Measurements from ENCODE around the gene VPS9D1. TPM values are rescaled to one million over a fixed set of nuclear protein-coding genes. Genes with fewer than 3 reads are reported as not detected.

Gene VPS9D1
- total and polyA plus RNA-seq, 2 experiments from 2014 or later = 4.8 to 19.5 TPM

- H3K4me2 ChIP-seq (ENCODE audit: unreplicated experiment) = no peak overlapping the region
- no peaks in the 10 kb centered on the region for H3K27me3 ChIP-seq (replicated peaks; ENCODE audit: insufficient read depth)
- WGBS, 2 experiments (ENCODE audit: low coverage in 1 of 2, low lambda C conversion rate in 2 of 2, missing lambda C conversion rate in 2 of 2) = 92 to 93% methylated on average over 9 of the region's 9 CpGs
- no peak overlapping the region for H2AFZ ChIP-seq
- no peaks in the 10 kb centered on the region for H3K9me3 ChIP-seq (ENCODE audit: low read depth)
- no peak overlapping the region for H3K27ac ChIP-seq
- peaks cover under 1% of the 10 kb centered on the region; the same call in 1 of the 2 replicates for H3K79me2 ChIP-seq (ENCODE audit: insufficient read depth)
- no peaks in the 10 kb centered on the region for H3K4me1 ChIP-seq (ENCODE audit: insufficient read depth)
- in situ Hi-C loops (cut with MboI) = no loop called here
- no peak for TF ChIP-seq EZH2phosphoT487 (IDR thresholded peaks at IDR 0.05; ENCODE audit: insufficient read depth, low read depth)
- no peak for TF ChIP-seq EZH2 (IDR thresholded peaks at IDR 0.05; ENCODE audit: insufficient read depth, poor library complexity, severe bottlenecking)
- no peaks in the 10 kb centered on the region; the same call in 1 of the 2 replicates for H3F3A ChIP-seq (ENCODE audit: insufficient read depth)
- H3K4me3 ChIP-seq = no peak overlapping the region
- H3K36me3 ChIP-seq (ENCODE audit: low read depth) = peaks cover 35% of the 10 kb centered on the region; the same call in 1 of the 2 replicates
- H3K9me2 ChIP-seq (ENCODE audit: insufficient read depth) = no peaks in the 10 kb centered on the region
- no peak for DNase-seq
- H3K9ac ChIP-seq = no peak overlapping the region
- no peaks in the 10 kb centered on the region for H4K20me1 ChIP-seq (ENCODE audit: insufficient read depth)
These were observed 12.2 kb upstream of the VPS9D1 start for GRCh38 chr16:89732918-89733242.

GRCh38 chr16:89732142-89732917, 11.6 kb upstream of the VPS9D1 start:
- H3K27me3 ChIP-seq (replicated peaks; ENCODE audit: insufficient read depth) = no peaks in the 10 kb centered on the region
- in situ Hi-C loops (cut with MboI) = no loop called here
- peaks cover 6% of the 10 kb centered on the region for H3K79me2 ChIP-seq (ENCODE audit: insufficient read depth)
- no peak overlapping the region for H3K4me3 ChIP-seq
- DNase-seq = no peak
- no peaks in the 10 kb centered on the region for H3K9me3 ChIP-seq (ENCODE audit: low read depth)
- no peak for TF ChIP-seq EZH2phosphoT487 (IDR thresholded peaks at IDR 0.05; ENCODE audit: insufficient read depth, low read depth)
- TF ChIP-seq EZH2 (IDR thresholded peaks at IDR 0.05; ENCODE audit: insufficient read depth, poor library complexity, severe bottlenecking) = no peak
- 86 to 90% methylated on average over 16 to 24 of the region's 24 CpGs for WGBS, 2 experiments (ENCODE audit: low coverage in 1 of 2, low lambda C conversion rate in 2 of 2, missing lambda C conversion rate in 2 of 2)
- H2AFZ ChIP-seq = no peak overlapping the region
- peaks cover 35% of the 10 kb centered on the region; the same call in 1 of the 2 replicates for H3K36me3 ChIP-seq (ENCODE audit: low read depth)
- H3K9ac ChIP-seq = no peak overlapping the region
- no peaks in the 10 kb centered on the region for H4K20me1 ChIP-seq (ENCODE audit: insufficient read depth)
- no peak overlapping the region for H3K4me2 ChIP-seq (ENCODE audit: unreplicated experiment)
- H3K9me2 ChIP-seq (ENCODE audit: insufficient read depth) = no peaks in the 10 kb centered on the region
- no peaks in the 10 kb centered on the region for H3K4me1 ChIP-seq (ENCODE audit: insufficient read depth)
- no peak overlapping the region for H3K27ac ChIP-seq
- H3F3A ChIP-seq (ENCODE audit: insufficient read depth) = no peaks in the 10 kb centered on the region; the same call in 1 of the 2 replicates

- in situ Hi-C loops (cut with MboI) = no loop called here
- H3K4me2 ChIP-seq (ENCODE audit: unreplicated experiment) = no peak overlapping the region
- no peaks in the 10 kb centered on the region for H3K27me3 ChIP-seq (replicated peaks; ENCODE audit: insufficient read depth)
- no peak overlapping the region for H2AFZ ChIP-seq
- H3K4me1 ChIP-seq (ENCODE audit: insufficient read depth) = no peaks in the 10 kb centered on the region
- H4K20me1 ChIP-seq (ENCODE audit: insufficient read depth) = no peaks in the 10 kb centered on the region
- peaks cover 22% of the 10 kb centered on the region for H3K79me2 ChIP-seq (ENCODE audit: insufficient read depth)
- H3K36me3 ChIP-seq (ENCODE audit: low read depth) = peaks cover 30% of the 10 kb centered on the region; the same call in 1 of the 2 replicates
- H3K9me3 ChIP-seq (ENCODE audit: low read depth) = no peaks in the 10 kb centered on the region
- 76 to 87% methylated on average over 20 to 22 of the region's 22 CpGs for WGBS, 2 experiments (ENCODE audit: low coverage in 1 of 2, low lambda C conversion rate in 2 of 2, missing lambda C conversion rate in 2 of 2)
- no peak for DNase-seq
- TF ChIP-seq EZH2 (IDR thresholded peaks at IDR 0.05; ENCODE audit: insufficient read depth, poor library complexity, severe bottlenecking) = no peak
- no peak for TF ChIP-seq EZH2phosphoT487 (IDR thresholded peaks at IDR 0.05; ENCODE audit: insufficient read depth, low read depth)
- H3K27ac ChIP-seq = no peak overlapping the region
- no peak overlapping the region for H3K4me3 ChIP-seq
- H3K9me2 ChIP-seq (ENCODE audit: insufficient read depth) = no peaks in the 10 kb centered on the region
- no peak overlapping the region for H3K9ac ChIP-seq
- H3F3A ChIP-seq (ENCODE audit: insufficient read depth) = no peaks in the 10 kb centered on the region; the same call in 1 of the 2 replicates
These were observed 10.0 kb upstream of the VPS9D1 start for GRCh38 chr16:89730610-89731234.

GRCh38 chr16:89729863-89730593, 9.3 kb upstream of the VPS9D1 start:
- no peaks in the 10 kb centered on the region for H3K4me1 ChIP-seq (ENCODE audit: insufficient read depth)
- no peak overlapping the region for H2AFZ ChIP-seq
- no peak for DNase-seq
- H4K20me1 ChIP-seq (ENCODE audit: insufficient read depth) = no peaks in the 10 kb centered on the region
- no peak overlapping the region for H3K4me2 ChIP-seq (ENCODE audit: unreplicated experiment)
- H3K9me2 ChIP-seq (ENCODE audit: insufficient read depth) = no peaks in the 10 kb centered on the region
- H3K79me2 ChIP-seq (ENCODE audit: insufficient read depth) = peaks cover 29% of the 10 kb centered on the region
- 73 to 75% methylated on average over 14 of the region's 14 CpGs for WGBS, 2 experiments (ENCODE audit: low coverage in 1 of 2, low lambda C conversion rate in 2 of 2, missing lambda C conversion rate in 2 of 2)
- no peaks in the 10 kb centered on the region for H3K9me3 ChIP-seq (ENCODE audit: low read depth)
- H3K4me3 ChIP-seq = no peak overlapping the region
- in situ Hi-C loops (cut with MboI) = no loop called here
- no peak for TF ChIP-seq EZH2phosphoT487 (IDR thresholded peaks at IDR 0.05; ENCODE audit: insufficient read depth, low read depth)
- no peak for TF ChIP-seq EZH2 (IDR thresholded peaks at IDR 0.05; ENCODE audit: insufficient read depth, poor library complexity, severe bottlenecking)
- H3K27me3 ChIP-seq (replicated peaks; ENCODE audit: insufficient read depth) = no peaks in the 10 kb centered on the region
- H3F3A ChIP-seq (ENCODE audit: insufficient read depth) = no peaks in the 10 kb centered on the region; the same call in 1 of the 2 replicates
- peaks cover 25% of the 10 kb centered on the region; the same call in 1 of the 2 replicates for H3K36me3 ChIP-seq (ENCODE audit: low read depth)
- no peak overlapping the region for H3K9ac ChIP-seq
- H3K27ac ChIP-seq = no peak overlapping the region
